AG04450 (cell line): ENCODE data around the gene IQGAP3. TPM values are rescaled to one million over a fixed set of nuclear protein-coding genes. Genes with fewer than 3 reads are reported as not detected.

ENCODE experiments used
- CTCF ChIA-PET: fragments of 300-600, 350-600 bp; formaldehyde crosslinking; extraction: SDS; loops from one replicate; lab custom pipeline; 2022; ENCODE audit warnings: antibody characterized with exemption, inconsistent platforms; lab: Charles Lee
- POLR2A ChIA-PET: fragments of 350-600 bp; formaldehyde crosslinking; extraction: SDS; loops from one replicate; lab custom pipeline; 2021; ENCODE audit warnings: antibody characterized with exemption, inconsistent platforms; lab: Yijun Ruan, JAX
- DNase-seq: peaks from one replicate; pipeline ENCODE4 v3.0.0-alpha.2; 2011; ENCODE audit warnings: low read depth, low spot score
- H3K27ac ChIP-seq: one replicate; pipeline ENCODE4 v1.5.1; 2012; ENCODE audit warnings: low read depth, low read length, control low read depth
- H3K27me3 ChIP-seq: one replicate; pipeline ENCODE4 v1.6.0; 2012; ENCODE audit warnings: low read length; ENCODE audit not compliant: control insufficient read depth, insufficient read depth
- H3K4me3 ChIP-seq: 2 replicates; pipeline ENCODE4 v1.5.1; 2011; ENCODE audit warnings: mild to moderate bottlenecking, low read depth, low read length, control low read depth
- H3K9me3 ChIP-seq: 2 replicates; pipeline ENCODE4 v1.5.1; 2012; ENCODE audit warnings: low read length; ENCODE audit not compliant: control insufficient read depth, insufficient read depth
- CTCF ChIP-seq: IDR thresholded peaks from 2 replicates; pipeline ENCODE4 v1.5.1; 2011; ENCODE audit warnings: low read depth, low read length, control low read depth, inconsistent platforms
- polyA plus RNA-seq: library from polyadenylated mRNA; depleted of rRNA; stranded (reverse); fragments of >200 nt; gene quantifications from 2 replicates; pipeline ENCODE4 v1.2.3, GENCODE V29; 2011

Gene IQGAP3
- polyA plus RNA-seq, 1 experiment: 6.3 TPM

- CTCF ChIA-PET: interaction anchor here (1.2 kb wide), 1 partner anchor 12 kb away, joined by 4 read pairs; no protein-coding TSS in a partner anchor
- POLR2A ChIA-PET: no interaction called here
- H3K9me3 ChIP-seq: no peaks in the 10 kb centered on the region
- no peak overlapping the region for H3K4me3 ChIP-seq
- H3K27ac ChIP-seq: no peak overlapping the region
- no peak for TF ChIP-seq CTCF
- DNase-seq: no peak
- H3K27me3 ChIP-seq: no peaks in the 10 kb centered on the region
These were observed 80.3 kb downstream of the IQGAP3 start for GRCh38 chr1:156492013-156492590.

- Histone ChIP-seq H3K9me3 (no peaks in the 10 kb centered on the region), H3K4me3 (no peak overlapping the region), H3K27ac (no peak overlapping the region), H3K27me3 (no peaks in the 10 kb centered on the region)
- CTCF ChIA-PET: interaction anchor here (0.5 to 2.9 kb wide), 4 partner anchors 10 to 109 kb away, joined by 3 to 22 read pairs (median 4); no protein-coding TSS in a partner anchor
- POLR2A ChIA-PET: interaction anchor here (1.8 kb wide), 1 partner anchor 10 kb away, joined by 8 read pairs; the partner anchor contains the start of gene MEF2D
- no peak for DNase-seq
- no peak for TF ChIP-seq CTCF
These were observed 81.0 kb downstream of the IQGAP3 start for GRCh38 chr1:156491151-156491949.

- Histone ChIP-seq H3K9me3 (no peaks in the 10 kb centered on the region), H3K27me3 (no peaks in the 10 kb centered on the region), H3K4me3 (0 out of 2 replicates have a peak overlapping the region, but pooled peaks have one; percentile 10), H3K27ac (no peak overlapping the region)
- ChIA-PET CTCF (interaction anchor here (0.5 to 2.9 kb wide), 6 partner anchors 9 to 110 kb away, joined by 3 to 22 read pairs (median 3); partner anchors contain the start of gene MEF2D), POLR2A (interaction anchor here (0.5 to 1.8 kb wide), 6 partner anchors 11 to 1453 kb away, joined by 3 to 11 read pairs (median 8); partner anchors contain the start of gene MEF2D)
- TF ChIP-seq CTCF: peak; percentile 38
- DNase-seq: no peak
These were observed 81.8 kb downstream of the IQGAP3 start for GRCh38 chr1:156490401-156491032.

- CTCF ChIA-PET: interaction anchor here (0.9 to 2.9 kb wide), 4 partner anchors 9 to 65 kb away, joined by 3 to 22 read pairs (median 4); partner anchors contain the start of gene MEF2D
- TF ChIP-seq CTCF: no peak
- Histone ChIP-seq H3K27ac (peak overlapping the region; percentile 11), H3K4me3 (no peak overlapping the region), H3K27me3 (no peaks in the 10 kb centered on the region), H3K9me3 (no peaks in the 10 kb centered on the region)
- no peak for DNase-seq
- POLR2A ChIA-PET: interaction anchor here (0.5 to 1.8 kb wide), 6 partner anchors 11 to 1452 kb away, joined by 3 to 11 read pairs (median 8); partner anchors contain the start of gene MEF2D
These were observed 82.5 kb downstream of the IQGAP3 start for GRCh38 chr1:156489935-156490293.
